ENCODE measurements around the gene FHOD1.

The FHOD1 gene

GRCh38 chr16:67248073-67248400, 756 bp upstream of the FHOD1 start:
- H3K27me3 Mint-ChIP-seq: peaks cover 12% of the 10 kb centered on the region

GRCh38 chr16:67246756-67247191, 507 bp downstream of the FHOD1 start:
- Mint-ChIP-seq H3K27me3 (peaks cover 12% of the 10 kb centered on the region), H3K4me1 (ENCODE audit: low read depth) (peaks cover 60% of the 10 kb centered on the region), H3K36me3 (ENCODE audit: low read depth) (peaks cover 15% of the 10 kb centered on the region), H3K27ac (peak overlapping the region; percentile 85), H3K4me3 (peak overlapping the region; percentile 93), H3K9me3 (no peaks in the 10 kb centered on the region)
- no peak for DNase-seq

More at GRCh38 chr16:67248073-67248400, 756 bp upstream of the FHOD1 start:
- peak overlapping the region; percentile 85 for H3K27ac Mint-ChIP-seq
- peak overlapping the region; percentile 93 for H3K4me3 Mint-ChIP-seq
- no peaks in the 10 kb centered on the region for H3K9me3 Mint-ChIP-seq
- peaks cover 15% of the 10 kb centered on the region for H3K36me3 Mint-ChIP-seq (ENCODE audit: low read depth)
- H3K4me1 Mint-ChIP-seq (ENCODE audit: low read depth): peaks cover 53% of the 10 kb centered on the region
- peak; percentile 61 for DNase-seq

- Mint-ChIP-seq H3K27me3 (peaks cover 12% of the 10 kb centered on the region), H3K36me3 (ENCODE audit: low read depth) (peaks cover 18% of the 10 kb centered on the region), H3K4me1 (ENCODE audit: low read depth) (peaks cover 65% of the 10 kb centered on the region), H3K9me3 (no peaks in the 10 kb centered on the region), H3K4me3 (peak overlapping the region; percentile 93), H3K27ac (peak overlapping the region; percentile 85)
- DNase-seq: peak; percentile 69
Observed at GRCh38 chr16:67246081-67246755, 1.1 kb downstream of the FHOD1 start.

- H3K4me3 Mint-ChIP-seq: peak overlapping the region; percentile 93
- peaks cover 18% of the 10 kb centered on the region for H3K36me3 Mint-ChIP-seq (ENCODE audit: low read depth)
- DNase-seq: no peak
- peak overlapping the region; percentile 98 for H3K27ac Mint-ChIP-seq
- H3K4me1 Mint-ChIP-seq (ENCODE audit: low read depth): peaks cover 68% of the 10 kb centered on the region
- no peaks in the 10 kb centered on the region for H3K9me3 Mint-ChIP-seq
- peaks cover 12% of the 10 kb centered on the region for H3K27me3 Mint-ChIP-seq
Observed at GRCh38 chr16:67245674-67246080, 1.6 kb downstream of the FHOD1 start.

GRCh38 chr16:67245186-67245585, 2.1 kb downstream of the FHOD1 start:
- H3K9me3 Mint-ChIP-seq: no peaks in the 10 kb centered on the region
- peak overlapping the region; percentile 93 for H3K4me3 Mint-ChIP-seq
- peaks cover 66% of the 10 kb centered on the region for H3K4me1 Mint-ChIP-seq (ENCODE audit: low read depth)
- peaks cover 10% of the 10 kb centered on the region for H3K27me3 Mint-ChIP-seq
- peak overlapping the region; percentile 98 for H3K27ac Mint-ChIP-seq
- DNase-seq: no peak
- peaks cover 21% of the 10 kb centered on the region for H3K36me3 Mint-ChIP-seq (ENCODE audit: low read depth)

- Mint-ChIP-seq H3K27me3 (peaks cover 4% of the 10 kb centered on the region), H3K9me3 (no peaks in the 10 kb centered on the region), H3K4me1 (ENCODE audit: low read depth) (peaks cover 62% of the 10 kb centered on the region), H3K27ac (peak overlapping the region; percentile 98), H3K4me3 (peak overlapping the region; percentile 93), H3K36me3 (ENCODE audit: low read depth) (peaks cover 27% of the 10 kb centered on the region)
- DNase-seq: peak; percentile 78
Observed at GRCh38 chr16:67244387-67245185, 2.7 kb downstream of the FHOD1 start.

GRCh38 chr16:67243481-67243880, 3.8 kb downstream of the FHOD1 start:
- Mint-ChIP-seq H3K36me3 (ENCODE audit: low read depth) (peaks cover 39% of the 10 kb centered on the region), H3K27me3 (no peaks in the 10 kb centered on the region), H3K27ac (peak overlapping the region; percentile 98), H3K4me1 (ENCODE audit: low read depth) (peaks cover 53% of the 10 kb centered on the region), H3K4me3 (peak overlapping the region; percentile 93), H3K9me3 (no peaks in the 10 kb centered on the region)
- DNase-seq: no peak

GRCh38 chr16:67242138-67242730, 5.0 kb downstream of the FHOD1 start:
- Mint-ChIP-seq H3K4me3 (no peak overlapping the region), H3K27ac (peak overlapping the region; percentile 92), H3K4me1 (ENCODE audit: low read depth) (peaks cover 44% of the 10 kb centered on the region), H3K27me3 (no peaks in the 10 kb centered on the region), H3K9me3 (no peaks in the 10 kb centered on the region), H3K36me3 (ENCODE audit: low read depth) (peaks cover 51% of the 10 kb centered on the region)
- no peak for DNase-seq

- DNase-seq: no peak
- H3K36me3 Mint-ChIP-seq (ENCODE audit: low read depth): peaks cover 52% of the 10 kb centered on the region
- H3K9me3 Mint-ChIP-seq: no peaks in the 10 kb centered on the region
- H3K27ac Mint-ChIP-seq: peak overlapping the region; percentile 92
- H3K27me3 Mint-ChIP-seq: no peaks in the 10 kb centered on the region
- H3K4me1 Mint-ChIP-seq (ENCODE audit: low read depth): peaks cover 46% of the 10 kb centered on the region
- H3K4me3 Mint-ChIP-seq: no peak overlapping the region
Observed at GRCh38 chr16:67241008-67241900, 6.0 kb downstream of the FHOD1 start.

GRCh38 chr16:67240506-67240905, 6.8 kb downstream of the FHOD1 start:
- no peak overlapping the region for H3K4me3 Mint-ChIP-seq
- peaks cover 45% of the 10 kb centered on the region for H3K4me1 Mint-ChIP-seq (ENCODE audit: low read depth)
- no peaks in the 10 kb centered on the region for H3K27me3 Mint-ChIP-seq
- peak overlapping the region; percentile 79 for H3K27ac Mint-ChIP-seq
- H3K36me3 Mint-ChIP-seq (ENCODE audit: low read depth): peaks cover 60% of the 10 kb centered on the region
- no peaks in the 10 kb centered on the region for H3K9me3 Mint-ChIP-seq
- DNase-seq: no peak

GRCh38 chr16:67238806-67239470, 8.3 kb downstream of the FHOD1 start:
- Mint-ChIP-seq H3K27me3 (no peaks in the 10 kb centered on the region), H3K36me3 (ENCODE audit: low read depth) (peaks cover 68% of the 10 kb centered on the region), H3K4me1 (ENCODE audit: low read depth) (peaks cover 30% of the 10 kb centered on the region), H3K4me3 (no peak overlapping the region), H3K27ac (no peak overlapping the region), H3K9me3 (no peaks in the 10 kb centered on the region)
- no peak for DNase-seq

- H3K4me3 Mint-ChIP-seq: no peak overlapping the region
- no peak for DNase-seq
- H3K27me3 Mint-ChIP-seq: no peaks in the 10 kb centered on the region
- peaks cover 72% of the 10 kb centered on the region for H3K36me3 Mint-ChIP-seq (ENCODE audit: low read depth)
- peak overlapping the region; percentile 38 for H3K27ac Mint-ChIP-seq
- peaks cover 22% of the 10 kb centered on the region for H3K4me1 Mint-ChIP-seq (ENCODE audit: low read depth)
- no peaks in the 10 kb centered on the region for H3K9me3 Mint-ChIP-seq
Observed at GRCh38 chr16:67238278-67238575, 9.1 kb downstream of the FHOD1 start.

GRCh38 chr16:67237396-67238277, 9.6 kb downstream of the FHOD1 start:
- no peaks in the 10 kb centered on the region for H3K27me3 Mint-ChIP-seq
- H3K36me3 Mint-ChIP-seq (ENCODE audit: low read depth): peaks cover 77% of the 10 kb centered on the region
- DNase-seq: no peak
- H3K4me3 Mint-ChIP-seq: no peak overlapping the region
- no peaks in the 10 kb centered on the region for H3K9me3 Mint-ChIP-seq
- H3K27ac Mint-ChIP-seq: peak overlapping the region; percentile 48
- H3K4me1 Mint-ChIP-seq (ENCODE audit: low read depth): peaks cover 22% of the 10 kb centered on the region
